H1 (cell line): ENCODE data around the gene ZNF346. TPM values are rescaled to one million over a fixed set of nuclear protein-coding genes. Genes with fewer than 3 reads are reported as not detected.

Source experiments
- ATF2 ChIP-seq: IDR thresholded peaks from 2 replicates; pipeline ENCODE4 v1.6.1; 2012; ENCODE audit warnings: low read length, inconsistent platforms
- CHD1 ChIP-seq: IDR thresholded peaks from 2 replicates; pipeline ENCODE4 v1.6.1; 2012; ENCODE audit warnings: low read depth, low read length, improper control_type of control experiment
- EGR1 ChIP-seq: IDR thresholded peaks from 2 replicates; pipeline ENCODE4 v1.6.1; 2011; ENCODE audit warnings: low read depth, low read length, borderline replicate concordance
- SIN3A ChIP-seq, 2 experiments: IDR thresholded peaks in 1 of 2; conservative IDR thresholded peaks in 1 of 2; 2 replicates each; pipeline ENCODE4 v1.6.1; 2011 to 2012; ENCODE audit warnings: low read length in 2 of 2, improper control_type of control experiment in 1 of 2, low read depth in 1 of 2, mild to moderate bottlenecking in 1 of 2
- SP1 ChIP-seq: IDR thresholded peaks from 2 replicates; pipeline ENCODE4 v1.6.1; 2011; ENCODE audit warnings: low read depth, low read length
- SP4 ChIP-seq: IDR thresholded peaks from 2 replicates; pipeline ENCODE4 v1.6.1; 2012; ENCODE audit warnings: low read length, inconsistent platforms
- TBP ChIP-seq: IDR thresholded peaks from 2 replicates; pipeline ENCODE4 v1.6.1; 2011; ENCODE audit warnings: low read depth, low read length, improper control_type of control experiment
- polyA plus RNA-seq, 7 experiments: library from polyadenylated mRNA; depleted of rRNA in 3 of 7; stranded (reverse) in 5 of 7; unstranded in 2 of 7; fragments of >200 nt in 5 of 7; fragments of 200-250 nt in 2 of 7; gene quantifications; 1 replicate in 5 of 7; 2 replicates in 1 of 7; 4 replicates in 1 of 7; pipeline versions ENCODE4 v1.2.1 to v1.2.3, GENCODE V29; 2011 to 2013; ENCODE audit warnings: missing spikeins in 2 of 7, mixed read lengths in 2 of 7
- total RNA-seq: library from RNA; stranded (reverse); fragmentation: NEBNext Ultra II Directional; extraction: Animal tissue kit (Norgen Biotek cat#: 25700); gene quantifications from 2 replicates; pipeline ENCODE4 v1.2.1, GENCODE V29; 2021

The ZNF346 gene
- total and polyA plus RNA-seq, 2 of the 8 experiments (the other 6 are each of a cell fraction or from before 2014, with no cell fraction given): 19.9 to 20.8 TPM

- no peak for TF ChIP-seq ATF2
- no peak for TF ChIP-seq SIN3A (conservative IDR thresholded peaks at IDR 0.05 in 1 of 2, IDR thresholded peaks at IDR 0.05 in 1 of 2; ENCODE audit: low read depth in 1 of 2, low read length in 2 of 2)
- no peak for TF ChIP-seq SP1
- no peak for TF ChIP-seq EGR1
- no peak for TF ChIP-seq CHD1
- no peak for TF ChIP-seq SP4
- TF ChIP-seq TBP: no peak
Observed at GRCh38 chr5:177043958-177044357, 21.5 kb downstream of the ZNF346 start (continued).
